Tibial artery (tissue), 4 donors: ENCODE results near the gene ZNF341.

Experiments used
- DNase-seq, 2 donors: peaks; one replicate each; pipeline ENCODE4 v3.0.0-alpha.2; 2019
- H3K27ac ChIP-seq, 2 donors: fragments of 200-600 bp; sonication (generic) in 1 of 2; 1 replicate in 1 of 2; 2 replicates in 1 of 2; pipeline ENCODE4 v1.5.1; 2018 to 2019; ENCODE audit warnings: mild to moderate bottlenecking in 1 of 2
- H3K27me3 ChIP-seq, 2 donors: fragments of 200-600 bp; sonication (generic) in 1 of 2; one replicate each; pipeline versions ENCODE4 v1.5.1 to v1.6.0; 2016 to 2019
- H3K36me3 ChIP-seq, 3 donors: fragments of 200-600 bp; sonication (generic) in 2 of 3; one replicate each; pipeline ENCODE4 v1.5.1; 2016 to 2019; ENCODE audit warnings: mild to moderate bottlenecking in 2 of 3
- H3K4me1 ChIP-seq, 4 donors: fragments of 200-600 bp; sonication (generic) in 2 of 4; 1 replicate in 3 of 4; 2 replicates in 1 of 4; pipeline ENCODE4 v1.5.1; 2016 to 2019
- H3K4me3 ChIP-seq, 2 donors: fragments of 200-600 bp; sonication (generic) in 1 of 2; 1 replicate in 1 of 2; 2 replicates in 1 of 2; pipeline ENCODE4 v1.5.1; 2018 to 2019; ENCODE audit warnings: mild to moderate bottlenecking in 2 of 2
- H3K9me3 ChIP-seq, 3 donors: fragments of 200-600 bp; sonication (generic) in 1 of 3; one replicate each; pipeline ENCODE4 v1.5.1; 2016 to 2019
- intact Hi-C: fragments of 100-400 bp; cut with DNase I; formaldehyde crosslinking; loops from one replicate; pipeline ENCODE4 v1.15.0; 2023; ENCODE audit warnings: low total_unique reads
- TF ChIP-seq, protein P1 (sequence below), 2 experiments: fragments of 200-600 bp in 1 of 2; fragments of 450-650 bp in 1 of 2; IDR thresholded peaks; one replicate each; pipeline ENCODE4 v1.5.1; 2017 to 2019; ENCODE audit warnings: antibody characterized with exemption in 2 of 2, mild to moderate bottlenecking in 1 of 2, moderate library complexity in 1 of 2

ZNF341 gene

DNA sequence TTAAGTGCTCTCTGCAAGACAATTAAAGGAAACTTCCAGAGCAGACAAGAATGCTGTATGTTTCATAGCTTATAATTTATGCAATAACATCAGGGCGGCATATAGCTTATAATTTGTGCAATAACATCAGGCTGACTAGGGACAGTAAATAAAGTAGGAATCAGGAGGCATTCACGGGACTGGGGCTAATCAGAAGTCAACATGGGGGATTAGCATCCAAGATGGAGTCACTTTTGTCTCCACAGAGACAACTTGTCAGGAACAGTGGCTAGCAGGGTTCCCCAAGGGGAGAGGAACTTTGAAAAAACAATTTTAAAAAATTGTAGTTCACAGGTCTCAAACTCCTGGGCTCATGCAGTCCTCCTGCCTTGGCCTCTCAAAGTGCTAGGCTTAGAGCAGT lies 3.3 kb upstream of the ZNF341 start:
- H3K4me3 ChIP-seq: no peak overlapping the region
- intact Hi-C loops: no loop called here
- no peak for DNase-seq
- no peaks in the 10 kb centered on the region for H3K9me3 ChIP-seq
- H3K27ac ChIP-seq: no peak overlapping the region
- no peaks in the 10 kb centered on the region for H3K27me3 ChIP-seq
- TF ChIP-seq, protein P1, sequence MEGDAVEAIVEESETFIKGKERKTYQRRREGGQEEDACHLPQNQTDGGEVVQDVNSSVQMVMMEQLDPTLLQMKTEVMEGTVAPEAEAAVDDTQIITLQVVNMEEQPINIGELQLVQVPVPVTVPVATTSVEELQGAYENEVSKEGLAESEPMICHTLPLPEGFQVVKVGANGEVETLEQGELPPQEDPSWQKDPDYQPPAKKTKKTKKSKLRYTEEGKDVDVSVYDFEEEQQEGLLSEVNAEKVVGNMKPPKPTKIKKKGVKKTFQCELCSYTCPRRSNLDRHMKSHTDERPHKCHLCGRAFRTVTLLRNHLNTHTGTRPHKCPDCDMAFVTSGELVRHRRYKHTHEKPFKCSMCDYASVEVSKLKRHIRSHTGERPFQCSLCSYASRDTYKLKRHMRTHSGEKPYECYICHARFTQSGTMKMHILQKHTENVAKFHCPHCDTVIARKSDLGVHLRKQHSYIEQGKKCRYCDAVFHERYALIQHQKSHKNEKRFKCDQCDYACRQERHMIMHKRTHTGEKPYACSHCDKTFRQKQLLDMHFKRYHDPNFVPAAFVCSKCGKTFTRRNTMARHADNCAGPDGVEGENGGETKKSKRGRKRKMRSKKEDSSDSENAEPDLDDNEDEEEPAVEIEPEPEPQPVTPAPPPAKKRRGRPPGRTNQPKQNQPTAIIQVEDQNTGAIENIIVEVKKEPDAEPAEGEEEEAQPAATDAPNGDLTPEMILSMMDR (IDR thresholded peaks at IDR 0.05): no peak
- peaks cover under 1 to 17% (median 8%) of the 10 kb centered on the region in 4 donors for H3K4me1 ChIP-seq
- no peaks in the 10 kb centered on the region for H3K36me3 ChIP-seq

DNA sequence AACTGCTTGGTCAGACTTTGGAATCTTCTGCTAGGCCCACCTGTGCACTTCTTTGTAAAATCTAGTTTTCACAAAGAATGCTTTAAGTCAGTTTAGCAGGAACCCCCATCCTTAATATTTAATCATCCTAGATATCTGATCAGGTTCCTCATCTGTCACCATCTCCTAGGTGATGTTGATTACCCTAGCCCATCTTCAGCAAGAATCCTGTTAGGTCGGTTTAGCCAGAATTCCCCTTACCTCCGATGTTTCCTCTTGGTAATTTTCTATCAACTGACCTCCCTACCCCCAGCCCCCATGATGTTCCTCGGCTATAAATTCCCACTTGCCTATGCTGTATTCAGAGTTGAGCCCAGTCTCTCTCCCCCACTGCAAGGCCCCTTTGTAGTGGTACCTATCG lies 2.7 kb upstream of the ZNF341 start:
- TF ChIP-seq, protein P1 (IDR thresholded peaks at IDR 0.05): no peak
- no peak overlapping the region for H3K4me3 ChIP-seq
- H3K4me1 ChIP-seq: peaks cover 5 to 24% (median 12%) of the 10 kb centered on the region in 4 donors
- H3K36me3 ChIP-seq: no peaks in the 10 kb centered on the region
- intact Hi-C loops: no loop called here
- no peaks in the 10 kb centered on the region for H3K9me3 ChIP-seq
- no peak overlapping the region for H3K27ac ChIP-seq
- DNase-seq: no peak
- no peaks in the 10 kb centered on the region for H3K27me3 ChIP-seq

DNA sequence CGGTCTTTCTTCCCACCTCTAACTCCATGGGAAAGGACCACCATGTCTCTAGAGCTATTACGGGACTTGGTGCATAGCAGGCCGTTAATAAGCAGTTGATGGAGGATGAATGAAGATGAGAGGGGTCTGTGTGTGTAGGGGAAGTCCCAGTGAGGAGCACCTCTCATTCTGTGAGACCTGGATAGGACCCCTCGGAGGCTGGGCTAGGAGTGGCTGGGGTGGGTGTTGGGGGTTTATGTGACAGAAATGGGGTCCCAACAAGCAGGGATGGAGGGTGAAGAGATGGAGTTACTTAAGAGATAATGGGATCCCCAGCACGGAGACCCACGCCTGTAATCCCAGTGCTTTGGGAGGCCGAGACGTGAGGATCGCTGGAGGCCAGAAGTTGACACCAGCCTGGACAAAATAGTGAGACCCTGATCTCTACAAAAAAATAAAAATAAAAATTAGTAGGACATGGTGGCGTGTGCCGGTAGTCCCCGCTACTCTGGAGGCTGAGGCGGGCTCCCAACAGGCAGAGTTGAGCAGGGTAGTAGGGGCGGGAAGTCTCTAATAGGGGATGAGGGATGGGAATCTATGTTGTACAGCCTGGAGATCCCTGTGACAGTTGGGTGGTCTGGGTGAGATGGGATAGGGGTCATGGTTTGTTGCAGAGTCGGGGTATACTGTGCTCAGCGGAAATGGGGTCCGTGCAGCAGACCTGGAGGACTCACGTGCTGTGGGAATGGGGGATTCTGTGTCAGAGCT lies 677 bp upstream of the ZNF341 start:
- Histone ChIP-seq H3K27ac (peak overlapping the region; percentile 91 to 92), H3K9me3 (peaks cover 0 to 7% (median under 1%) of the 10 kb centered on the region in 3 donors), H3K36me3 (no peaks in the 10 kb centered on the region), H3K4me3 (peak overlapping the region; percentile 60), H3K4me1 (peaks cover 5 to 27% (median 14%) of the 10 kb centered on the region in 4 donors), H3K27me3 (no peaks in the 10 kb centered on the region)
- intact Hi-C loops: loop anchor here (10.0 kb wide), 1 partner anchor 46 kb away; the partner anchor contains the start of gene E2F1
- TF ChIP-seq, protein P1 (IDR thresholded peaks at IDR 0.05): no peak
- DNase-seq: no peak

DNA sequence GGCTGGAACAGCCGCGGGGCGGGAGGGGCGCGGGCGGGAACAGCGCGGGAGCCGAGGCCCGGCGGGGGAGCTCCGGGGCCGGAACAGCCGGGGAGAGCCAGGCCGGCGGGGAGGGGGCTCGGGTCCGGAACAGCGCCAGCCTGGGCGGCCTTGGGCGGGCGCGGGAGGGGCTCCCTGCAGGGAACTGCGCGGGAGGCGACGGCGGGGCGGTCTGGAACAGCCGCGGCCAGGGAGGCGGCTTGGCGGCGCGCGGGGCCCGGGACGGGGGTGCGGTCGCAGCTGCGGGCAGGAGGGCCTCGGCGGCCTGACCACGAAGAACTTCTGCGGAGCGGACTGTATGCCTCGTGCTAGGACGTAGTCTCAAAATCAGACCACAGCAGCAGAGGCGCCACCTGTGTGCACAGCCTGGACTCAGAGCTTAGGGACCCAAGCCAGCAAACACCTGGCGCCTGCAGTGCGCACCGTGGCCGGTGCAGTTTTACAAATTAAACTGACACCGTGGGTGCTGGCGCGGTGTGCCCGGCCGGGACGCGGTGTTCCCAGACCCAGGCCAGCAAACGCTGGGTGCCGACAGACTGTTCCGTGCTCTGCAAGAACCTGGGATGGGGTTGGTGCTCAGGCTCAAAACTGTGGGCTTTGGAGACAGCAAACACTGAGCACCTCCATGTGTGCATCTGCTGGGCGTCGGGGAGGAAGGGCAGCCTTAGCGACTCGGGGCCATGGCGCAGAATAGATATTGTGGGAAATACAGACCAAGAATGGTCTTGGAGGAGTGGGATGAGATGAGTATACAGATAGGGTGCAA lies 572 bp downstream of the ZNF341 start:
- intact Hi-C loops: loop anchor here (10.0 kb wide), 1 partner anchor 48 kb away; the partner anchor contains the start of gene E2F1
- TF ChIP-seq, protein P1 (IDR thresholded peaks at IDR 0.05): peak in 1 of 2 experiments; percentile 7
- Histone ChIP-seq H3K9me3 (peaks cover 3 to 18% (median 12%) of the 10 kb centered on the region in 3 donors), H3K4me3 (peak overlapping the region; percentile 60), H3K36me3 (peaks cover 0 to 4% (median 0%) of the 10 kb centered on the region in 3 donors), H3K27me3 (no peaks in the 10 kb centered on the region), H3K27ac (peak overlapping the region; percentile 91 to 92), H3K4me1 (peaks cover 5 to 27% (median 14%) of the 10 kb centered on the region in 4 donors)
- peak; percentile 72 to 92 for DNase-seq

- Histone ChIP-seq H3K4me1 (peaks cover 5 to 27% (median 14%) of the 10 kb centered on the region in 4 donors), H3K36me3 (peaks cover 0 to 4% (median 0%) of the 10 kb centered on the region in 3 donors), H3K27me3 (no peaks in the 10 kb centered on the region), H3K4me3 (no peak overlapping the region), H3K9me3 (peaks cover 3 to 24% (median 12%) of the 10 kb centered on the region in 3 donors), H3K27ac (peak overlapping the region in 1 of 2 donors; percentile 91)
- no peak for DNase-seq
- TF ChIP-seq, protein P1 (IDR thresholded peaks at IDR 0.05): no peak
- intact Hi-C loops: loop anchor here (10.0 kb wide), 1 partner anchor 49 kb away; the partner anchor contains the start of gene E2F1
Observed at GRCh38 chr20:33733654-33734576, 2.1 kb downstream of the ZNF341 start.
